CD8-positive, alpha-beta memory T cell (primary cell): ENCODE data around the gene BLTP3B. TPM values are rescaled to one million over a fixed set of nuclear protein-coding genes. Genes with fewer than 3 reads are reported as not detected.

Source experiments
- CTCF ChIA-PET: fragments of 350-600 bp; sonication (Branson Sonifier 250); formaldehyde crosslinking; loops from one replicate; lab custom pipeline; 2021; ENCODE audit warnings: antibody characterized with exemption; lab: Charles Lee
- POLR2A ChIA-PET: fragments of 350-600 bp; sonication (Branson Sonifier 250); formaldehyde crosslinking; loops from one replicate; lab custom pipeline; 2021; ENCODE audit warnings: antibody characterized with exemption; lab: Charles Lee
- DNase-seq, 5 donors: peaks; one replicate each; pipeline versions ENCODE4 v3.0.0 to v3.0.0-alpha.2; 2020 to 2022; ENCODE audit warnings: mixed read lengths in 1 of 5
- H3K27ac ChIP-seq: one replicate; pipeline ENCODE4 v1.7.0; 2013; ENCODE audit warnings: low read depth, mild to moderate bottlenecking, low read length, moderate library complexity
- H3K27me3 ChIP-seq: 2 replicates; pipeline ENCODE4 v1.7.0; 2013; ENCODE audit warnings: low read length, mild to moderate bottlenecking; ENCODE audit not compliant: insufficient read depth, poor library complexity, severe bottlenecking
- H3K36me3 ChIP-seq: 2 replicates; pipeline ENCODE4 v1.7.0; 2013; ENCODE audit warnings: mild to moderate bottlenecking, low read length, moderate library complexity; ENCODE audit not compliant: insufficient read depth
- H3K4me1 ChIP-seq: 2 replicates; pipeline ENCODE4 v1.7.0; 2013; ENCODE audit warnings: mild to moderate bottlenecking, low read length, moderate library complexity; ENCODE audit not compliant: insufficient read depth
- H3K4me3 ChIP-seq: 2 replicates; pipeline ENCODE4 v1.7.0; 2013; ENCODE audit warnings: mild to moderate bottlenecking, low read length
- H3K9me3 ChIP-seq: 2 replicates; pipeline ENCODE4 v1.7.0; 2013; ENCODE audit warnings: mild to moderate bottlenecking, low read length
- H3K27ac Mint-ChIP-seq, 8 donors: one replicate each; pipeline ENCODE4 v1.8.0; 2020 to 2021; ENCODE audit warnings: mixed read lengths in 8 of 8, mild to moderate bottlenecking in 6 of 8, inconsistent platforms in 3 of 8, moderate library complexity in 3 of 8
- H3K27me3 Mint-ChIP-seq, 2 donors: one replicate each; pipeline ENCODE4 v1.8.0; 2020 to 2021; ENCODE audit warnings: mixed read lengths in 2 of 2, mild to moderate bottlenecking in 1 of 2, moderate library complexity in 1 of 2
- H3K36me3 Mint-ChIP-seq, 3 donors: one replicate each; pipeline ENCODE4 v1.8.0; 2020 to 2021; ENCODE audit warnings: mixed read lengths in 3 of 3, inconsistent platforms in 1 of 3, mild to moderate bottlenecking in 1 of 3
- H3K4me1 Mint-ChIP-seq, 3 donors: one replicate each; pipeline ENCODE4 v1.8.0; 2020 to 2021; ENCODE audit warnings: mixed read lengths in 3 of 3, inconsistent platforms in 1 of 3, mild to moderate bottlenecking in 1 of 3
- H3K4me3 Mint-ChIP-seq, 7 donors: one replicate each; pipeline ENCODE4 v1.8.0; 2020 to 2021; ENCODE audit warnings: mixed read lengths in 7 of 7, mild to moderate bottlenecking in 6 of 7, moderate library complexity in 4 of 7, inconsistent platforms in 2 of 7
- H3K9me3 Mint-ChIP-seq, 5 donors: one replicate each; pipeline ENCODE4 v1.8.0; 2020 to 2022; ENCODE audit warnings: mixed read lengths in 5 of 5, mild to moderate bottlenecking in 3 of 5, moderate library complexity in 2 of 5, inconsistent platforms in 1 of 5
- polyA plus RNA-seq: library from polyadenylated mRNA; unstranded; fragments of 300-500 nt; fragmentation: Illumina TruSeq; gene quantifications from one replicate; pipeline ENCODE4 v1.2.3, GENCODE V29; 2021
- total RNA-seq, 2 experiments: library from RNA; stranded (reverse); gene quantifications; one replicate each; pipeline ENCODE4 v1.2.3, GENCODE V29; 2021

BLTP3B gene
- total and polyA plus RNA-seq, 3 experiments from 2014 or later, result 15.2 to 65.1 (median 60.9) TPM

GRCh38 chr12:100141998-100142850, 450 bp downstream of the BLTP3B start:
- Mint-ChIP-seq H3K36me3 (peaks cover 0 to 6% (median 0%) of the 10 kb centered on the region in 3 donors), H3K27me3 (peaks cover 0 to 1% of the 10 kb centered on the region in 2 donors), H3K9me3 (no peaks in the 10 kb centered on the region), H3K4me3 (peak overlapping the region; percentile 87 to 97 (median 95)), H3K4me1 (peaks cover 40 to 51% (median 45%) of the 10 kb centered on the region in 3 donors), H3K27ac (peak overlapping the region; percentile 93 to 99 (median 96))
- H3K36me3 ChIP-seq, result no peaks in the 10 kb centered on the region
- POLR2A ChIA-PET, result no interaction called here
- H3K27ac ChIP-seq, result peak overlapping the region; percentile 89
- no peaks in the 10 kb centered on the region for H3K9me3 ChIP-seq
- peak overlapping the region; percentile 89 for H3K4me3 ChIP-seq
- peaks cover 13% of the 10 kb centered on the region for H3K4me1 ChIP-seq
- no peaks in the 10 kb centered on the region for H3K27me3 ChIP-seq
- DNase-seq, result peak in 4 of 5 donors; percentile 29 to 59 (median 40)
- CTCF ChIA-PET, result no interaction called here

GRCh38 chr12:100141666-100141997, 1.0 kb downstream of the BLTP3B start:
- Histone ChIP-seq H3K27ac (peak overlapping the region; percentile 89), H3K27me3 (no peaks in the 10 kb centered on the region), H3K4me1 (peaks cover 13% of the 10 kb centered on the region), H3K4me3 (peak overlapping the region; percentile 89), H3K9me3 (no peaks in the 10 kb centered on the region), H3K36me3 (no peaks in the 10 kb centered on the region)
- H3K4me3 Mint-ChIP-seq, result peak overlapping the region; percentile 87 to 97 (median 95)
- H3K27ac Mint-ChIP-seq, result peak overlapping the region; percentile 93 to 96 (median 95)
- no peaks in the 10 kb centered on the region for H3K9me3 Mint-ChIP-seq
- CTCF ChIA-PET, result no interaction called here
- H3K36me3 Mint-ChIP-seq, result peaks cover 0 to 6% (median 0%) of the 10 kb centered on the region in 3 donors
- POLR2A ChIA-PET, result no interaction called here
- no peak for DNase-seq
- H3K27me3 Mint-ChIP-seq, result peaks cover 0 to 1% of the 10 kb centered on the region in 2 donors
- H3K4me1 Mint-ChIP-seq, result peaks cover 43 to 54% (median 49%) of the 10 kb centered on the region in 3 donors

- Mint-ChIP-seq H3K4me3 (no peak overlapping the region), H3K27ac (peak overlapping the region in 1 of 8 donors; percentile 87), H3K9me3 (no peaks in the 10 kb centered on the region), H3K4me1 (peaks cover 49 to 67% (median 65%) of the 10 kb centered on the region in 3 donors), H3K27me3 (peaks cover 0 to 1% of the 10 kb centered on the region in 2 donors), H3K36me3 (peaks cover 0 to 6% (median 0%) of the 10 kb centered on the region in 3 donors)
- CTCF ChIA-PET, result interaction anchor here (2.7 kb wide), 1 partner anchor 16 kb away, joined by 14 read pairs; no protein-coding TSS in a partner anchor
- H3K4me3 ChIP-seq, result no peak overlapping the region
- no peaks in the 10 kb centered on the region for H3K36me3 ChIP-seq
- H3K4me1 ChIP-seq, result peaks cover 13% of the 10 kb centered on the region
- DNase-seq, result no peak
- no peaks in the 10 kb centered on the region for H3K27me3 ChIP-seq
- POLR2A ChIA-PET, result no interaction called here
- H3K9me3 ChIP-seq, result no peaks in the 10 kb centered on the region
- no peak overlapping the region for H3K27ac ChIP-seq
These were observed 3.9 kb downstream of the BLTP3B start for GRCh38 chr12:100138803-100139098.

- Mint-ChIP-seq H3K9me3 (no peaks in the 10 kb centered on the region), H3K27me3 (peaks cover 0 to 1% of the 10 kb centered on the region in 2 donors), H3K27ac (peak overlapping the region in 1 of 8 donors; percentile 48), H3K36me3 (peaks cover 0 to 6% (median 0%) of the 10 kb centered on the region in 3 donors), H3K4me3 (no peak overlapping the region), H3K4me1 (peaks cover 50 to 69% (median 61%) of the 10 kb centered on the region in 3 donors)
- Histone ChIP-seq H3K36me3 (no peaks in the 10 kb centered on the region), H3K9me3 (no peaks in the 10 kb centered on the region), H3K4me3 (no peak overlapping the region), H3K4me1 (peaks cover 13% of the 10 kb centered on the region), H3K27ac (no peak overlapping the region), H3K27me3 (no peaks in the 10 kb centered on the region)
- ChIA-PET CTCF (interaction anchor here (2.7 kb wide), 1 partner anchor 17 kb away, joined by 14 read pairs; no protein-coding TSS in a partner anchor), POLR2A (no interaction called here)
- no peak for DNase-seq
These were observed 4.4 kb downstream of the BLTP3B start for GRCh38 chr12:100138048-100138802.

- Mint-ChIP-seq H3K9me3 (peaks cover 0 to 3% (median 0%) of the 10 kb centered on the region in 5 donors), H3K36me3 (peaks cover 2 to 5% (median 3%) of the 10 kb centered on the region in 3 donors), H3K27ac (no peak overlapping the region), H3K27me3 (no peaks in the 10 kb centered on the region), H3K4me1 (peaks cover 30 to 61% (median 47%) of the 10 kb centered on the region in 3 donors), H3K4me3 (no peak overlapping the region)
- peaks cover 11% of the 10 kb centered on the region for H3K4me1 ChIP-seq
- DNase-seq, result no peak
- H3K4me3 ChIP-seq, result no peak overlapping the region
- no peaks in the 10 kb centered on the region for H3K36me3 ChIP-seq
- CTCF ChIA-PET, result no interaction called here
- POLR2A ChIA-PET, result no interaction called here
- H3K27me3 ChIP-seq, result no peaks in the 10 kb centered on the region
- H3K27ac ChIP-seq, result no peak overlapping the region
- H3K9me3 ChIP-seq, result no peaks in the 10 kb centered on the region
These were observed 9.5 kb downstream of the BLTP3B start for GRCh38 chr12:100133200-100133599.

GRCh38 chr12:100128512-100128908, 14.2 kb downstream of the BLTP3B start:
- Histone ChIP-seq H3K4me1 (peaks cover 17% of the 10 kb centered on the region), H3K36me3 (no peaks in the 10 kb centered on the region), H3K4me3 (no peak overlapping the region), H3K27ac (no peak overlapping the region), H3K9me3 (no peaks in the 10 kb centered on the region), H3K27me3 (no peaks in the 10 kb centered on the region)
- no peak for DNase-seq
- ChIA-PET CTCF (no interaction called here), POLR2A (no interaction called here)
- H3K9me3 Mint-ChIP-seq, result peaks cover 0 to 3% (median 0%) of the 10 kb centered on the region in 5 donors
- no peaks in the 10 kb centered on the region for H3K27me3 Mint-ChIP-seq
- peak overlapping the region in 6 of 8 donors; percentile 20 to 70 (median 42) for H3K27ac Mint-ChIP-seq
- peak overlapping the region in 1 of 7 donors; percentile 19 for H3K4me3 Mint-ChIP-seq
- H3K4me1 Mint-ChIP-seq, result peaks cover 32 to 51% (median 44%) of the 10 kb centered on the region in 3 donors
- H3K36me3 Mint-ChIP-seq, result peaks cover 2 to 5% (median 3%) of the 10 kb centered on the region in 3 donors

GRCh38 chr12:100127766-100128511, 14.7 kb downstream of the BLTP3B start:
- Histone ChIP-seq H3K4me1 (peaks cover 17% of the 10 kb centered on the region), H3K9me3 (no peaks in the 10 kb centered on the region), H3K27me3 (no peaks in the 10 kb centered on the region), H3K4me3 (no peak overlapping the region), H3K27ac (no peak overlapping the region), H3K36me3 (no peaks in the 10 kb centered on the region)
- DNase-seq, result no peak
- no peaks in the 10 kb centered on the region for H3K27me3 Mint-ChIP-seq
- H3K4me1 Mint-ChIP-seq, result peaks cover 30 to 55% (median 42%) of the 10 kb centered on the region in 3 donors
- H3K36me3 Mint-ChIP-seq, result peaks cover 2 to 5% (median 3%) of the 10 kb centered on the region in 3 donors
- ChIA-PET CTCF (no interaction called here), POLR2A (no interaction called here)
- H3K4me3 Mint-ChIP-seq, result no peak overlapping the region
- peaks cover 0 to 3% (median 0%) of the 10 kb centered on the region in 5 donors for H3K9me3 Mint-ChIP-seq
- peak overlapping the region in 7 of 8 donors; percentile 1 to 70 (median 27) for H3K27ac Mint-ChIP-seq
